ENCODE data around the gene CLEC2L. TPM values are rescaled to one million over a fixed set of nuclear protein-coding genes. Genes with fewer than 3 reads are reported as not detected.

CLEC2L gene
- polyA plus RNA-seq, 1 experiment, result not detected

GRCh38 chr7:139562961-139563565 is 39.6 kb downstream of the CLEC2L start:
- Histone ChIP-seq H3K27ac (ENCODE audit: low read depth, low read length) (no peak overlapping the region), H3K4me3 (ENCODE audit: low read depth, low read length) (no peak overlapping the region), H3K9me3 (ENCODE audit: control insufficient read depth, insufficient read depth, low read length) (peaks cover 5% of the 10 kb centered on the region; the same call in 1 of the 2 replicates), H3K27me3 (ENCODE audit: control insufficient read depth, insufficient read depth, low read length) (no peaks in the 10 kb centered on the region)
- CTCF ChIA-PET, result no interaction called here
- TF ChIP-seq, protein P1, sequence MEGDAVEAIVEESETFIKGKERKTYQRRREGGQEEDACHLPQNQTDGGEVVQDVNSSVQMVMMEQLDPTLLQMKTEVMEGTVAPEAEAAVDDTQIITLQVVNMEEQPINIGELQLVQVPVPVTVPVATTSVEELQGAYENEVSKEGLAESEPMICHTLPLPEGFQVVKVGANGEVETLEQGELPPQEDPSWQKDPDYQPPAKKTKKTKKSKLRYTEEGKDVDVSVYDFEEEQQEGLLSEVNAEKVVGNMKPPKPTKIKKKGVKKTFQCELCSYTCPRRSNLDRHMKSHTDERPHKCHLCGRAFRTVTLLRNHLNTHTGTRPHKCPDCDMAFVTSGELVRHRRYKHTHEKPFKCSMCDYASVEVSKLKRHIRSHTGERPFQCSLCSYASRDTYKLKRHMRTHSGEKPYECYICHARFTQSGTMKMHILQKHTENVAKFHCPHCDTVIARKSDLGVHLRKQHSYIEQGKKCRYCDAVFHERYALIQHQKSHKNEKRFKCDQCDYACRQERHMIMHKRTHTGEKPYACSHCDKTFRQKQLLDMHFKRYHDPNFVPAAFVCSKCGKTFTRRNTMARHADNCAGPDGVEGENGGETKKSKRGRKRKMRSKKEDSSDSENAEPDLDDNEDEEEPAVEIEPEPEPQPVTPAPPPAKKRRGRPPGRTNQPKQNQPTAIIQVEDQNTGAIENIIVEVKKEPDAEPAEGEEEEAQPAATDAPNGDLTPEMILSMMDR (IDR thresholded peaks at IDR 0.05; ENCODE audit: low read depth, low read length), result no peak
- no peak for DNase-seq (ENCODE audit: low read depth, low spot score)
- POLR2A ChIA-PET, result no interaction called here

DNA sequence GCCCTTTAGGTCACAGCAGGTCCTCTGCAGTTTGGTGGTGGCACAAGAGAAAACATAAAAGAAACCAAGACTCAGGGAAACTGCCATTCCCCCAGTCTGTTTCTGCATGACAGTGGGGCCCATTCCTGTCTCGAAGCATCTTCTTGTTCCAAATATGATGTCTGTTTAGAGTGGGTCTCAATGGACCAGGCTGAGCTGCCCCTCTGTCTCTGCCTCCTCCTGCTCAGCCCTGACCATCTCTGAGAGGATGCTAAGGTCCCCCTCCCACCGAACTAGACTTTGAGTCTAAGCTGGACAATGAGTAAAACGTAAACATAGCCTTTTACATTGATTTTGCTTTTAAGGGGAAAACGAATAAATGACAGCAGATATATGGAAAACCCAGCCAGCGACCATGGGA is 40.4 kb downstream of the CLEC2L start:
- POLR2A ChIA-PET, result no interaction called here
- TF ChIP-seq, protein P1 (IDR thresholded peaks at IDR 0.05; ENCODE audit: low read depth, low read length), result no peak
- CTCF ChIA-PET, result no interaction called here
- Histone ChIP-seq H3K27ac (ENCODE audit: low read depth, low read length) (no peak overlapping the region), H3K27me3 (ENCODE audit: control insufficient read depth, insufficient read depth, low read length) (no peaks in the 10 kb centered on the region), H3K4me3 (ENCODE audit: low read depth, low read length) (no peak overlapping the region), H3K9me3 (ENCODE audit: control insufficient read depth, insufficient read depth, low read length) (peaks cover 5% of the 10 kb centered on the region; the same call in 1 of the 2 replicates)
- DNase-seq (ENCODE audit: low read depth, low spot score), result no peak

DNA sequence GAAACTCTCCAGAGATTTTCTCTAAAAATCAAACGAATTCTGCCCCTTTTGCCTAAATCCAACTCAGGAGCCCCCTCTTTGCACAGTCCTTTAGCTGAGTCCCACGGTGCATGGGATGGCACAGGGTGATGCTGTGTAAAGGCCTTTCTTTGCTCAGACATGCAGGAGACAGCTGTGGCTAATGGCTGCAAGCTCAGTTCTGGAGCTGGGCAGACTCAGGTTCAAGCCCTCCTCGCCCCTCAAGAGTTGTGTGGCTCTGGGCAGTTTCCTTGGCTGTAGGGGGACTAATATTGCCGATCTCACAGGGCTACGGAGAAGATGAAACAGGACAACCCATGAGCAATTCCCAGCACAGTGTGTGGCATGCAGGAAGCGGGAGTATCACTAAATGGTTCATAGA is 42.6 kb downstream of the CLEC2L start:
- DNase-seq (ENCODE audit: low read depth, low spot score), result no peak
- no peaks in the 10 kb centered on the region for H3K9me3 ChIP-seq (ENCODE audit: control insufficient read depth, insufficient read depth, low read length)
- TF ChIP-seq, protein P1 (IDR thresholded peaks at IDR 0.05; ENCODE audit: low read depth, low read length), result no peak
- no peaks in the 10 kb centered on the region for H3K27me3 ChIP-seq (ENCODE audit: control insufficient read depth, insufficient read depth, low read length)
- POLR2A ChIA-PET, result no interaction called here
- CTCF ChIA-PET, result interaction anchor here (1.0 to 2.3 kb wide), 2 partner anchors 66 to 131 kb away, joined by 3 to 15 read pairs; no protein-coding TSS in a partner anchor
- no peak overlapping the region for H3K4me3 ChIP-seq (ENCODE audit: low read depth, low read length)
- no peak overlapping the region for H3K27ac ChIP-seq (ENCODE audit: low read depth, low read length)

DNA sequence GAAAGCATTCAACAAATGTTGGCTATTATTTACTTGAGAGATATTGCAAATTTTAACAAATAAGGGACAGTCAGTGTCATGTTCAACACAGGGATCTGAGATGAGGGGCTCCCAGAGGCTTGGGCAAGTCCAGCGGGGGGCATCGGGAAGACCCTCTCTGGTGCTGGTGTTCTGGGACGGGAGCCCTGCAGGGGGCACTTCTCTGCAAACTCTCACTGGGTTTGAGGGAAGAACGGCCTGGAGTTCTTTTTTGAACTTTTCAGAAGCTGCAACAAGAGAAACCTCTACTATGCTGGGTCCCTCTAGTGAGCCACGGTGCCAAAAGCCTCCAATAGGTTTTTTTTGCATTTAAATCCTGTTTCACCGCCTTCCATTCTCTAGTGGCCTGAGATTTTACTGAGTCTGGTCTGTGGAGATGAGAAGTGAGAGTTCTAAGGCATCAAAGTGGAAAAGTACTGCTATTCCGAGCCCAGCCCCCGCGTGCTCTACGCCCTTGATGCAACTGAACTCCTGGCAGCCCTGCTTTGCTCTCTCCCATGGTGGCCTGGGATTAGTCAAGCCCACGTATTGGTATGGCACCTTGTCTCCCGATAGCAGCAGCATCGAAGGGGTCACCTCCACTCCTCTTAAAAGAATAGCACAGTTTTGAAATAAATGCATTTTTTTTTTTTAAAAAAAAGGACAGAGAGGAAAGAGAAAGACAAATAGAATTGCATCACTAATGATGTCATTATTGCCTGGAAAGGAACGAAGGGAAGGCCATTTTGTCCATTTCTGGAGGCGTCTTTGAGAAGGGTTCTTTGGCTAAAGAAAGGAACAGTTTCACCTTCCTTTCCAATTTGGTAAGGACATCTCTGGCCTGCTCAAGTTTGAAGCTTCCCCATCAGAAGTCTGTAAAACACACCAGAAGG is 43.5 kb downstream of the CLEC2L start:
- TF ChIP-seq, protein P1 (IDR thresholded peaks at IDR 0.05; ENCODE audit: low read depth, low read length), result no peak
- Histone ChIP-seq H3K9me3 (ENCODE audit: control insufficient read depth, insufficient read depth, low read length) (no peaks in the 10 kb centered on the region), H3K4me3 (ENCODE audit: low read depth, low read length) (no peak overlapping the region), H3K27me3 (ENCODE audit: control insufficient read depth, insufficient read depth, low read length) (no peaks in the 10 kb centered on the region), H3K27ac (ENCODE audit: low read depth, low read length) (peak overlapping the region; percentile 11)
- ChIA-PET POLR2A (no interaction called here), CTCF (interaction anchor here (1.2 kb wide), 1 partner anchor 35 kb away, joined by 3 read pairs; no protein-coding TSS in a partner anchor)
- DNase-seq (ENCODE audit: low read depth, low spot score), result no peak
